ENCODE results near the gene TMPRSS11E. TPM values are rescaled to one million over a fixed set of nuclear protein-coding genes. Genes with fewer than 3 reads are reported as not detected.

The TMPRSS11E gene
- total and polyA plus RNA-seq, 10 of the 15 experiments (the other 5 are each of a cell fraction or from before 2014, with no cell fraction given) = not detected

- FAIRE-seq (no peak), DNase-seq (ENCODE audit: low read depth, low spot score) (no peak), ATAC-seq (no peak)
- no TSS peak for BruUV-seq (replicated peaks)
- no peak overlapping the region for H3K4me2 ChIP-seq (ENCODE audit: control insufficient read depth, insufficient read depth)
- H3K27me3 ChIP-seq (replicated peaks in 1 of 2; ENCODE audit: control insufficient read depth in 2 of 2, insufficient read depth in 2 of 2, low read length in 1 of 2) = no peaks in the 10 kb centered on the region
- no peaks in the 10 kb centered on the region for H4K20me1 ChIP-seq (ENCODE audit: control insufficient read depth, insufficient read depth)
- ChIA-PET RAD21 (ENCODE audit: unreplicated experiment) (no interaction called here), CTCF (interaction anchor here (1.2 kb wide), 1 partner anchor 132 kb away, joined by 4 read pairs; no protein-coding TSS in a partner anchor), SMC1A (ENCODE audit: uncharacterized antibody, unreplicated experiment) (interaction anchor here (0.6 kb wide), 1 partner anchor 464 kb away, joined by 3 read pairs; no protein-coding TSS in a partner anchor), POLR2A (no interaction called here)
- no peak overlapping the region for H2AFZ ChIP-seq (ENCODE audit: control insufficient read depth, low read depth, low read length)
- intact Hi-C loops (cut with micrococcal nuclease; ENCODE audit: unreplicated experiment) = no loop called here
- H3K4me3 ChIP-seq = no peak overlapping the region
- H3K9me3 ChIP-seq (replicated peaks; ENCODE audit: control insufficient read depth, insufficient read depth, low read length) = no peaks in the 10 kb centered on the region
- H3K27ac ChIP-seq (ENCODE audit: control insufficient read depth, insufficient read depth) = no peak overlapping the region
- in situ Hi-C loops (cut with MboI) = no loop called here
- no peaks in the 10 kb centered on the region for H3K36me3 ChIP-seq (ENCODE audit: control insufficient read depth in 2 of 2, insufficient read depth in 2 of 2, low read length in 1 of 2)
- no peaks in the 10 kb centered on the region for H3K79me2 ChIP-seq (ENCODE audit: control insufficient read depth, insufficient read depth, low read length)
- H3K9ac ChIP-seq (ENCODE audit: control insufficient read depth, insufficient read depth, low read length) = no peak overlapping the region
- WGBS (ENCODE audit: insufficient coverage, insufficient replicate concordance, low lambda C conversion rate, missing lambda C conversion rate) = 0% methylated on average over 2 of the region's 2 CpGs
- H3K4me1 ChIP-seq (ENCODE audit: control insufficient read depth, insufficient read depth, low read length) = no peaks in the 10 kb centered on the region
- TF ChIP-seq CBFB (IDR thresholded peaks at IDR 0.05; ENCODE audit: low read depth) (no peak), NR2F1 (conservative IDR thresholded peaks at IDR 0.05) (no peak), IRF3 (IDR thresholded peaks at IDR 0.05) (no peak), ZNF207 (IDR thresholded peaks at IDR 0.05; ENCODE audit: borderline replicate concordance) (no peak), KLF5 (IDR thresholded peaks at IDR 0.05; ENCODE audit: partially characterized antibody) (no peak), MAX (IDR thresholded peaks at IDR 0.05; ENCODE audit: low read depth, low read length) (no peak), NKRF (conservative IDR thresholded peaks at IDR 0.05) (no peak), ELK1 (IDR thresholded peaks at IDR 0.05; ENCODE audit: low read depth, low read length) (no peak), MEF2B (IDR thresholded peaks at IDR 0.05; ENCODE audit: partially characterized antibody, poor library complexity, severe bottlenecking) (no peak), BHLHE40 (IDR thresholded peaks at IDR 0.05; ENCODE audit: borderline replicate concordance in 1 of 2, low read depth in 2 of 2, low read length in 1 of 2) (no peak), POLR2A (IDR thresholded peaks at IDR 0.05; ENCODE audit: low read depth, low read length) (no peak), SMAD1 (IDR thresholded peaks at IDR 0.05; ENCODE audit: low read depth, partially characterized antibody) (no peak), ZBTB33 (IDR thresholded peaks at IDR 0.05) (no peak), POLR2AphosphoS2 (IDR thresholded peaks at IDR 0.05; ENCODE audit: low read depth, low read length) (no peak), GATAD2B (conservative IDR thresholded peaks at IDR 0.05; ENCODE audit: low read depth) (no peak)
Measured at GRCh38 chr4:68404153-68404552, 43.1 kb upstream of the TMPRSS11E start.
